Endodermal cell (in vitro differentiated cells): ENCODE results near the gene SPDEF. TPM values are rescaled to one million over a fixed set of nuclear protein-coding genes. Genes with fewer than 3 reads are reported as not detected.
A peak's percentile ranks its signal among the peaks of the same experiment; 100 is the strongest.

Experiments used
- DNase-seq: peaks from one replicate; pipeline ENCODE4 v3.0.0-alpha.2; 2017
- H3K27ac ChIP-seq: 2 replicates; pipeline ENCODE4 v1.5.1; 2013; ENCODE audit warnings: mild to moderate bottlenecking, low read depth, low read length, moderate library complexity
- H3K27me3 ChIP-seq: 2 replicates; pipeline ENCODE4 v1.6.1; 2013; ENCODE audit warnings: mild to moderate bottlenecking, low read length, moderate library complexity; ENCODE audit not compliant: insufficient read depth, control insufficient read depth, poor library complexity, severe bottlenecking
- H3K36me3 ChIP-seq: 2 replicates; pipeline ENCODE4 v1.7.0; 2013; ENCODE audit warnings: mild to moderate bottlenecking, low read length, moderate library complexity; ENCODE audit not compliant: control insufficient read depth, insufficient read depth
- H3K4me1 ChIP-seq: one replicate; pipeline ENCODE4 v1.7.0; 2013; ENCODE audit warnings: low read length; ENCODE audit not compliant: control insufficient read depth, insufficient read depth
- H3K4me3 ChIP-seq: 2 replicates; pipeline ENCODE4 v1.5.1; 2013; ENCODE audit warnings: mild to moderate bottlenecking, low read length, moderate library complexity
- H3K9ac ChIP-seq: 2 replicates; pipeline ENCODE4 v1.6.1; 2013; ENCODE audit warnings: mild to moderate bottlenecking, low read length, moderate library complexity; ENCODE audit not compliant: poor library complexity, severe bottlenecking; ENCODE audit errors: extremely low read depth
- H3K9me3 ChIP-seq: 2 replicates; pipeline ENCODE4 v1.6.1; 2013; ENCODE audit warnings: mild to moderate bottlenecking, low read length, moderate library complexity; ENCODE audit not compliant: control insufficient read depth
- H3K27ac Mint-ChIP-seq: 2 replicates; pipeline ENCODE4 v1.8.0; 2020; ENCODE audit warnings: mixed read lengths
- H3K27me3 Mint-ChIP-seq: 2 replicates; pipeline ENCODE4 v1.8.0; 2021; ENCODE audit warnings: mild to moderate bottlenecking, mixed read lengths; ENCODE audit not compliant: insufficient read depth
- H3K36me3 Mint-ChIP-seq: 2 replicates; pipeline ENCODE4 v1.8.0; 2020; ENCODE audit warnings: low read depth, mixed read lengths
- H3K4me1 Mint-ChIP-seq: 2 replicates; pipeline ENCODE4 v1.8.0; 2020; ENCODE audit warnings: mixed read lengths
- H3K4me3 Mint-ChIP-seq: 2 replicates; pipeline ENCODE4 v1.8.0; 2020; ENCODE audit warnings: mild to moderate bottlenecking, moderate library complexity, mixed read lengths
- H3K9me3 Mint-ChIP-seq: 2 replicates; pipeline ENCODE4 v1.8.0; 2020; ENCODE audit warnings: mild to moderate bottlenecking, mixed read lengths
- CTCF ChIP-seq: fragments of 200-600 bp; sonication (generic); conservative IDR thresholded peaks from 2 replicates; pipeline ENCODE4 v1.5.0; 2021; ENCODE audit warnings: antibody characterized with exemption, mild to moderate bottlenecking
- WGBS, 2 experiments: methylation state at CpG; one replicate each; pipeline versions ENCODE4 v1.1.5 to v1.1.7; 2013; ENCODE audit warnings: missing lambda C conversion rate in 2 of 2, mixed read lengths in 1 of 2; ENCODE audit not compliant: insufficient coverage in 1 of 2, insufficient read length in 1 of 2; 5-methylcytosine and 5-hydroxymethylcytosine counted together
- total RNA-seq, 2 donors: library from RNA; stranded (reverse); fragmentation: NEBNext Ultra II Directional in 1 of 2; extraction: Animal tissue kit (Norgen Biotek cat#: 25700) in 1 of 2; gene quantifications; 2 replicates in 1 of 2; 3 replicates in 1 of 2; pipeline ENCODE4 v1.2.1, GENCODE V29; 2021

The SPDEF gene
- total RNA-seq, 2 donors from 2014 or later, result 1.1 to 2.6 TPM

- Mint-ChIP-seq H3K27me3 (peaks cover 2% of the 10 kb centered on the region), H3K9me3 (peaks cover 11% of the 10 kb centered on the region), H3K4me1 (peaks cover 9% of the 10 kb centered on the region), H3K4me3 (no peak overlapping the region), H3K36me3 (no peaks in the 10 kb centered on the region), H3K27ac (no peak overlapping the region)
- no peak overlapping the region for H3K27ac ChIP-seq
- H3K36me3 ChIP-seq, result no peaks in the 10 kb centered on the region
- no peaks in the 10 kb centered on the region for H3K27me3 ChIP-seq
- TF ChIP-seq CTCF, result no peak
- H3K9ac ChIP-seq, result no peak overlapping the region
- no peak for DNase-seq
- peaks cover 3% of the 10 kb centered on the region for H3K4me1 ChIP-seq
- peaks cover 4% of the 10 kb centered on the region for H3K9me3 ChIP-seq
- 92 to 100% methylated on average over 2 to 3 of the region's 3 CpGs for WGBS, 2 experiments
- no peak overlapping the region for H3K4me3 ChIP-seq
Measured at GRCh38 chr6:34494973-34495372, 61.2 kb downstream of the SPDEF start.

GRCh38 chr6:34493344-34493743 is 62.8 kb downstream of the SPDEF start:
- H3K9me3 Mint-ChIP-seq, result no peaks in the 10 kb centered on the region
- H3K27ac Mint-ChIP-seq, result no peak overlapping the region
- no peak for DNase-seq
- Histone ChIP-seq H3K36me3 (no peaks in the 10 kb centered on the region), H3K9me3 (no peaks in the 10 kb centered on the region), H3K9ac (no peak overlapping the region), H3K4me1 (peaks cover 3% of the 10 kb centered on the region), H3K27ac (no peak overlapping the region), H3K4me3 (no peak overlapping the region), H3K27me3 (no peaks in the 10 kb centered on the region)
- no peak for TF ChIP-seq CTCF
- H3K36me3 Mint-ChIP-seq, result no peaks in the 10 kb centered on the region
- 87 to 100% methylated on average over 2 to 4 of the region's 4 CpGs for WGBS, 2 experiments
- no peak overlapping the region for H3K4me3 Mint-ChIP-seq
- peaks cover 9% of the 10 kb centered on the region for H3K4me1 Mint-ChIP-seq
- peaks cover 2% of the 10 kb centered on the region for H3K27me3 Mint-ChIP-seq

- Mint-ChIP-seq H3K36me3 (no peaks in the 10 kb centered on the region), H3K9me3 (no peaks in the 10 kb centered on the region), H3K27ac (peak overlapping the region; percentile 81), H3K27me3 (no peaks in the 10 kb centered on the region), H3K4me1 (peaks cover 9% of the 10 kb centered on the region), H3K4me3 (no peak overlapping the region)
- peaks cover 3% of the 10 kb centered on the region for H3K4me1 ChIP-seq
- no peak overlapping the region for H3K27ac ChIP-seq
- no peak for TF ChIP-seq CTCF
- peak; percentile 63 for DNase-seq
- no peaks in the 10 kb centered on the region for H3K27me3 ChIP-seq
- 57 to 64% methylated on average over 8 to 10 of the region's 10 CpGs for WGBS, 2 experiments
- no peak overlapping the region for H3K9ac ChIP-seq
- no peak overlapping the region for H3K4me3 ChIP-seq
- H3K9me3 ChIP-seq, result no peaks in the 10 kb centered on the region
- no peaks in the 10 kb centered on the region for H3K36me3 ChIP-seq
Measured at GRCh38 chr6:34491091-34491430, 65.1 kb downstream of the SPDEF start.
